Limb (tissue), 2 donors: ENCODE measurements around the gene SLC25A1.
A peak's percentile ranks its signal among the peaks of the same experiment; 100 is the strongest.
"Not testable (repeated sequence)": the region's sequence is repeated elsewhere in the genome, so short reads cannot be mapped to it uniquely, and the experiment has no call there.

Experiments used
- DNase-seq, 2 donors: peaks; one replicate each; pipeline ENCODE4 v3.0.0-alpha.2; 2016; ENCODE audit errors: extremely low spot score in 2 of 2

The SLC25A1 gene

GRCh38 chr22:19168088-19168890, 10.2 kb downstream of the SLC25A1 start:
- no peak for DNase-seq

- DNase-seq: no peak
Observed at GRCh38 chr22:19167106-19167869, 11.2 kb downstream of the SLC25A1 start.

- DNase-seq: no peak
Observed at GRCh38 chr22:19166421-19166820, 12.1 kb downstream of the SLC25A1 start.

GRCh38 chr22:19164425-19164824, 14.1 kb downstream of the SLC25A1 start:
- no peak for DNase-seq

GRCh38 chr22:19158649-19159048, 19.9 kb downstream of the SLC25A1 start:
- DNase-seq: not testable (repeated sequence)

GRCh38 chr22:19156109-19156508, 22.4 kb downstream of the SLC25A1 start:
- not testable (repeated sequence) for DNase-seq

GRCh38 chr22:19152942-19153883, 25.3 kb downstream of the SLC25A1 start:
- no peak for DNase-seq

GRCh38 chr22:19151329-19152191, 27.0 kb downstream of the SLC25A1 start:
- no peak for DNase-seq

- peak in 1 of 2 donors; percentile 23 for DNase-seq
Observed at GRCh38 chr22:19150482-19151328, 27.8 kb downstream of the SLC25A1 start.

- DNase-seq: peak in 1 of 2 donors; percentile 23
Observed at GRCh38 chr22:19149991-19150390, 28.5 kb downstream of the SLC25A1 start, which contains the start of gene GSC2. Gene GSC2, minus strand, starts transcription at chr22:19150292. Its CDS starts 9 bp downstream, at chr22:19150283.

GRCh38 chr22:19149047-19149883, 29.3 kb downstream of the SLC25A1 start:
- peak in 1 of 2 donors; percentile 41 for DNase-seq

GRCh38 chr22:19148417-19149046, 30.0 kb downstream of the SLC25A1 start:
- peak in 1 of 2 donors; percentile 28 for DNase-seq

GRCh38 chr22:19147195-19147780, 31.2 kb downstream of the SLC25A1 start:
- DNase-seq: peak in 1 of 2 donors; percentile 19

GRCh38 chr22:19146215-19146968, 32.1 kb downstream of the SLC25A1 start:
- no peak for DNase-seq

- no peak for DNase-seq
Observed at GRCh38 chr22:19143967-19144400, 34.6 kb downstream of the SLC25A1 start.

- no peak for DNase-seq
Observed at GRCh38 chr22:19143212-19143611, 35.3 kb downstream of the SLC25A1 start.

GRCh38 chr22:19142394-19142793, 36.1 kb downstream of the SLC25A1 start:
- no peak for DNase-seq
